Natural killer cell (primary cell): Measurements from ENCODE around the gene OSBP2. TPM values are rescaled to one million over a fixed set of nuclear protein-coding genes. Genes with fewer than 3 reads are reported as not detected.
A peak's percentile ranks its signal among the peaks of the same experiment; 100 is the strongest.

Source experiments
- ATAC-seq, 3 donors: fragments of 150-1000 bp in 2 of 3; fragments of 200-7000 bp in 1 of 3; cut with Tn5 transposase; 1 replicate in 1 of 3; 2 replicates in 2 of 3; pipeline ENCODE4 v1.10.0; 2021; ENCODE audit warnings: mild to moderate bottlenecking in 2 of 3, moderate library complexity in 2 of 3
- DNase-seq, 2 donors: peaks; one replicate each; pipeline versions ENCODE4 v3.0.0 to v3.0.0-alpha.2; 2013 to 2021; ENCODE audit warnings: mixed read lengths in 1 of 2
- H3K27ac ChIP-seq: one replicate; pipeline ENCODE4 v1.5.1; 2013; ENCODE audit warnings: mild to moderate bottlenecking, low read length
- H3K27me3 ChIP-seq: one replicate; pipeline ENCODE4 v1.6.1; 2013; ENCODE audit warnings: low read length; ENCODE audit not compliant: control insufficient read depth, insufficient read depth
- H3K36me3 ChIP-seq: one replicate; pipeline ENCODE4 v1.6.1; 2013; ENCODE audit warnings: low read length; ENCODE audit not compliant: control insufficient read depth, insufficient read depth
- H3K4me1 ChIP-seq: one replicate; pipeline ENCODE4 v1.6.1; 2013; ENCODE audit warnings: low read length; ENCODE audit not compliant: control insufficient read depth, insufficient read depth
- H3K4me3 ChIP-seq: one replicate; pipeline ENCODE4 v1.5.1; 2013; ENCODE audit warnings: low read length
- H3K9me3 ChIP-seq: one replicate; pipeline ENCODE4 v1.6.1; 2013; ENCODE audit warnings: low read length; ENCODE audit not compliant: control insufficient read depth, insufficient read depth
- H3K27ac Mint-ChIP-seq, 2 donors: one replicate each; pipeline ENCODE4 v1.8.0; 2022; ENCODE audit warnings: mild to moderate bottlenecking in 2 of 2, mixed read lengths in 2 of 2, moderate library complexity in 1 of 2
- H3K27me3 Mint-ChIP-seq, 2 donors: one replicate each; pipeline ENCODE4 v1.8.0; 2022; ENCODE audit warnings: low read depth in 2 of 2, mixed read lengths in 2 of 2
- H3K36me3 Mint-ChIP-seq: one replicate; pipeline ENCODE4 v1.8.0; 2022; ENCODE audit warnings: mixed read lengths
- H3K4me1 Mint-ChIP-seq, 2 donors: one replicate each; pipeline ENCODE4 v1.8.0; 2022; ENCODE audit warnings: mixed read lengths in 2 of 2
- H3K4me3 Mint-ChIP-seq: one replicate; pipeline ENCODE4 v1.8.0; 2022; ENCODE audit warnings: mild to moderate bottlenecking, moderate library complexity, mixed read lengths
- H3K9me3 Mint-ChIP-seq, 2 donors: one replicate each; pipeline ENCODE4 v1.8.0; 2022; ENCODE audit warnings: mixed read lengths in 2 of 2
- WGBS: methylation state at CpG from one replicate; pipeline ENCODE4 v1.1.7; 2013; ENCODE audit warnings: missing lambda C conversion rate; ENCODE audit not compliant: insufficient coverage; 5-methylcytosine and 5-hydroxymethylcytosine counted together
- intact Hi-C: fragments of 100-400 bp; cut with micrococcal nuclease; formaldehyde crosslinking; loops from one replicate; pipeline ENCODE4 v1.14.2; 2022
- total RNA-seq, 4 donors: library from RNA; stranded (reverse); fragments of 120-200 nt in 1 of 4; gene quantifications; one replicate each; pipeline versions ENCODE4 v1.2.3 to v1.2.4, GENCODE V29; 2013 to 2022
- TF ChIP-seq, protein P1 (sequence below): fragments of 200-600 bp; IDR thresholded peaks from one replicate; pipeline ENCODE4 v1.8.0; 2022; ENCODE audit warnings: antibody characterized with exemption

OSBP2 gene
- total RNA-seq, 3 donors from 2014 or later (not counting 1 experiment from before 2014, with no cell fraction given): 0.65 to 1.2 (median 0.79) TPM

DNA sequence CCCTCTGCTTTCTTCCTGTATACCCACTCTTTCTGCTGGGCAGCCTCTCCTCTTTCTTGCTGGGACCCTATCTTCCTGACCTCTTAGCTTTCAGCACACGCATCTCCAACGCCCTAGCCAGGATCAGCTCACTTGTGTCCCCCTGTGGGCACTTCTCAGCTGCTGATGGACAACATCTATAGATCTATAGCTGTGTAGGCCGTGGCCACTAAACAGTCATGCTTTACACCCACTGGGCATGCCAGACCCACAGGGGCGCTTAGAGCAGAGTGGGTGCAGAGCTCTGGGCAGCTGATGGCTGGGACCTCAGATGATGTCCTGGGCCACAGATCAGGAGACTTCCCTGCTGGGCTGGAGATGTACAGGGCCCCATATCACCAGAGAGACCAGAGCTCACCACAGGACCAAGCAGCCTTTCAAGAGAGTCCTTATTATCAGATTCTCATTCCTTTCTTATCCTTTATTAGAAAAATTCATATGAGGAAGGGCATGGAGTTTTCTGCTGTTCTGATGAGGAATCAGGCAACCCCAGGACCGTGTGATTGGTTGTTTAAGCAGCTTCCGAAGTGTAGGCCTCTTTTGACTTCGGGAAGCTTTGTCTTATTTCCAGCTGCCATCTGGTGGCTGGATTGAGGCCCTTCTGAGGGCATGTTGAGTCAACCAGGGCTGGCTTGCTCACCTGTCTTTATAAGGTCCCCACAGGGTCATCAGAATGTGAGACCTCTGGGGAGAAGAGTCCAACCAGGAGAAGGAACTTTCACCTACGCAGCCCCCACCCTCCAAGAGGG, 60.5 kb downstream of the OSBP2 start:
- TF ChIP-seq, protein P1, sequence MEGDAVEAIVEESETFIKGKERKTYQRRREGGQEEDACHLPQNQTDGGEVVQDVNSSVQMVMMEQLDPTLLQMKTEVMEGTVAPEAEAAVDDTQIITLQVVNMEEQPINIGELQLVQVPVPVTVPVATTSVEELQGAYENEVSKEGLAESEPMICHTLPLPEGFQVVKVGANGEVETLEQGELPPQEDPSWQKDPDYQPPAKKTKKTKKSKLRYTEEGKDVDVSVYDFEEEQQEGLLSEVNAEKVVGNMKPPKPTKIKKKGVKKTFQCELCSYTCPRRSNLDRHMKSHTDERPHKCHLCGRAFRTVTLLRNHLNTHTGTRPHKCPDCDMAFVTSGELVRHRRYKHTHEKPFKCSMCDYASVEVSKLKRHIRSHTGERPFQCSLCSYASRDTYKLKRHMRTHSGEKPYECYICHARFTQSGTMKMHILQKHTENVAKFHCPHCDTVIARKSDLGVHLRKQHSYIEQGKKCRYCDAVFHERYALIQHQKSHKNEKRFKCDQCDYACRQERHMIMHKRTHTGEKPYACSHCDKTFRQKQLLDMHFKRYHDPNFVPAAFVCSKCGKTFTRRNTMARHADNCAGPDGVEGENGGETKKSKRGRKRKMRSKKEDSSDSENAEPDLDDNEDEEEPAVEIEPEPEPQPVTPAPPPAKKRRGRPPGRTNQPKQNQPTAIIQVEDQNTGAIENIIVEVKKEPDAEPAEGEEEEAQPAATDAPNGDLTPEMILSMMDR: no peak
- H3K27me3 Mint-ChIP-seq: peaks cover 0 to 3% of the 10 kb centered on the region in 2 donors
- no peaks in the 10 kb centered on the region for H3K4me1 Mint-ChIP-seq
- no peaks in the 10 kb centered on the region for H3K4me1 ChIP-seq
- no peaks in the 10 kb centered on the region for H3K27me3 ChIP-seq
- ATAC-seq (peak in 2 of 3 donors; percentile 37 to 70), DNase-seq (peak in 1 of 2 donors; percentile 71)
- H3K9me3 ChIP-seq: no peaks in the 10 kb centered on the region
- WGBS: 61% methylated on average over 8 of the region's 8 CpGs
- no peak overlapping the region for H3K4me3 Mint-ChIP-seq
- no peaks in the 10 kb centered on the region for H3K36me3 Mint-ChIP-seq
- no peaks in the 10 kb centered on the region for H3K9me3 Mint-ChIP-seq
- H3K36me3 ChIP-seq: no peaks in the 10 kb centered on the region
- intact Hi-C loops: no loop called here
- H3K27ac Mint-ChIP-seq: no peak overlapping the region
- no peak overlapping the region for H3K27ac ChIP-seq
- no peak overlapping the region for H3K4me3 ChIP-seq

DNA sequence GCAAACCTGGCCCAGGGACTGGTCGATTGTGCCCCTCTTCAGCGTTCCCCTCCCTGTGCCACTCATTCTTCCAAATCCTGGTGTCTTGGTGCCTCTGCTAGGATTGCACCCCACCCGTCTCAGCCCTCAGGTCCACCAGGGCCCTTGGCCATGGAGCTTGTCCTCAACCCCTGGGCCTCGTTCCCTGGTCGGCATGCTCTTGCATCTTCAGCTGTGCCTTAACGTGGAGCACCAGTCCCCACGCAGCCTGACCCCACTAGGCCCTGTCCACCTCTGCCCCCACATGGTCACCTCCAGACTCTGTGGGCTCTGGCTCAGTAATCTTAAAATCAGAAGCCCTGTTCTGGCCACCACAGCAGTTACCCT, 61.1 kb downstream of the OSBP2 start:
- 91% methylated on average over 7 of the region's 7 CpGs for WGBS
- intact Hi-C loops: no loop called here
- ATAC-seq: no peak

DNA sequence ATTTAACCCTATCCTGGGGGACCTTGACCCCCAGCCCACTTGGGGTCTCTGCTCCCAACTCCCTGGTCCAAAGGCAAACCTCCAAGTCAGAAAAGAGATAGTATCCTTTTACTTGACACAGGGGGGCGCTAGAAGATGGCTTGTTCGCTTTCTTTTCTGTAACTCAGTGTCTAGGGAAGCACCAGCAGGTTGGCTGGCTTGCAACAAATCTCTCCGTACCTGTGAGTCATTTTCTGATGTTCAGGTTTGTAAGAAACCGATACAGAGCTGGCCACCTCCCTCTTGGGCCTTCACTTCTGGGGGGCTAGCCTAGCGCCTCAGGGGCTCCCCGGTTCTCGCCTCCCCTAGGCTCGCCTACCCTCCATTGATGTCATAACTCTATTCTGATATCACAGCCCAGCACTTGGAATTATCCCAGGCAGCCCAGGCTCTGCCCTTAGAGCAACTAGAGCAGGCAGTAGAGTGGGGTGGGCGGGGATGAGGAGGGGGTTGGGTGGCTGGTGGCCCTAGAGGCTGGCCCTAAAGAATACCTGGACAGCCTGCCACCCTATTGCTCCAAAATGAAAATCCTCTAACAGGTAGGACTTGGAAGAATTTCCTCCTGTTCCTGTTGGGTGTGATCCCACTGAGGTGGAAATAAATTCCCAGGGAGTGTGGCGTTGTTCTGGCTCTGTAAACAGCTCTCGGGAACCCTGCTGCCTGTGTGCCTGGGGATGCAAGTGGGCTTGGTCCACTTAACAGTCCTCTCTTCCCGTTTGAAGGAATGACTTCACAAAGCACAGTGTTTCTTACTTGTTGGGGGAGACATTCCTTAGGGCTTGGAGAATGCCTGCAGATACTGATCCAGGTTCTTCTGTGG, 69.4 kb downstream of the OSBP2 start:
- Histone ChIP-seq H3K4me1 (no peaks in the 10 kb centered on the region), H3K27me3 (no peaks in the 10 kb centered on the region), H3K4me3 (no peak overlapping the region), H3K9me3 (no peaks in the 10 kb centered on the region), H3K36me3 (no peaks in the 10 kb centered on the region), H3K27ac (no peak overlapping the region)
- TF ChIP-seq, protein P1: peak; percentile 35
- H3K4me3 Mint-ChIP-seq: no peak overlapping the region
- ATAC-seq (peak; percentile 45 to 52 (median 49)), DNase-seq (peak in 1 of 2 donors; percentile 82)
- no peaks in the 10 kb centered on the region for H3K27me3 Mint-ChIP-seq
- H3K27ac Mint-ChIP-seq: no peak overlapping the region
- 62% methylated on average over 12 of the region's 12 CpGs for WGBS
- no peaks in the 10 kb centered on the region for H3K36me3 Mint-ChIP-seq
- H3K4me1 Mint-ChIP-seq: no peaks in the 10 kb centered on the region
- intact Hi-C loops: loop anchor here (2.0 kb wide), 2 partner anchors 321 to 467 kb away; no protein-coding TSS in a partner anchor
- no peaks in the 10 kb centered on the region for H3K9me3 Mint-ChIP-seq

More for the DNA sequence above, 61.1 kb downstream of the OSBP2 start:
- Mint-ChIP-seq H3K4me1 (no peaks in the 10 kb centered on the region), H3K36me3 (no peaks in the 10 kb centered on the region), H3K27ac (no peak overlapping the region), H3K9me3 (no peaks in the 10 kb centered on the region), H3K4me3 (no peak overlapping the region), H3K27me3 (peaks cover 0 to 3% of the 10 kb centered on the region in 2 donors)
- H3K4me1 ChIP-seq: no peaks in the 10 kb centered on the region
- TF ChIP-seq, protein P1: no peak
- no peaks in the 10 kb centered on the region for H3K36me3 ChIP-seq
- H3K9me3 ChIP-seq: no peaks in the 10 kb centered on the region
- no peak for DNase-seq
- no peak overlapping the region for H3K27ac ChIP-seq
- H3K27me3 ChIP-seq: no peaks in the 10 kb centered on the region
- no peak overlapping the region for H3K4me3 ChIP-seq
